Measurements from ENCODE around the gene GLP2R.

Gene GLP2R

DNA sequence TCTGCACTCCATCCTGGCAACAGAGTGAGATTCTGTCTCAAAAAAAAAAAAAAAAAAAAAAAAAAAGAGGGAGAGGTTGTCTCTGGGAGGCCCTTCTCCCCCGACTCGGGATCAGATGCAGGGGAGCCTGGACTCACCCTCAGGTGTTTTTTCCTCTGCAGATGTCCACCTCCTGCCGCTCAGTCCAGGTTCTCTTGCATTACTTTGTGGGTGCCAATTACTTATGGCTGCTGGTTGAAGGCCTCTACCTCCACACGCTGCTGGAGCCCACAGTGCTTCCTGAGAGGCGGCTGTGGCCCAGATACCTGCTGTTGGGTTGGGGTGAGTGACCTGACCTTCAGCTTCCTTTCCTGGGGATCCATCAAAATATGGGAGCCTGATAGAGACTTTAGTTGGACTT is 34.1 kb downstream of the GLP2R start:
- no peak for DNase-seq

DNA sequence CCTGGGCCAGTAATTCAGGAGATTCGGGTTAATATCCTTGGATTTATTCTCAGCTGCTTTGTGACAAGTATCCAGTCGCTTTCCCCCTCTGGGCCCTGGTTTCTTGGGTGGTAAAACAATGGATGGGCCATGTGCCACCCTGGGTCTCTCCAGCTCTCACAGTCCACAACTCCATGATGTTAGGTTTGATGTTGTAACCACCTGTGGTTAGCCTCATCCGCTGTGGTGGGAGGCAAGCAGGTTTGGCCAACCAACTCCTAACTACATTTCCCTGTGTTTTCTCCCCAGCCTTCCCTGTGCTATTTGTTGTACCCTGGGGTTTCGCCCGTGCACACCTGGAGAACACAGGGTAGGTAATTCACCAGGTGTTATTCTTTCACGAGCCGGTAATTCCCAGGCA is 35.1 kb downstream of the GLP2R start:
- no peak for DNase-seq

DNA sequence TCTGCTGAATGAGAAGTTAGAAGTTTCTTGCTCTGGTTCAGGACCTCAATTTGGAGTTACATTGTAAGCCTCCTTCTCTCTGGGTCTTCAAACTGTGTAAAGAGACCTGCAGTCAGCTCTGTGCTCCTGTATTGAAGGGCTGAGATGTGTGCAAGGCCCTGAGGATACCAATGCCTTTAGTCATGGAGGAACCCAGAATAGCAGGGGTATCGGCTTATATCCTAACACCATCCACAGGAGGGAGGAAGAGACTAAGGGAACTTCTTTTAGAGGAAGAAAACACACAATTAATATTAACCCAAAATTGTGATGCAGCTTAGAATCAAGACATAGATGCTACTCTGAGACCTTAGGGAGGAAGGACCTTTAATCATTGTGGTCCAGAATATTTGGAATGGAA is 36.5 kb downstream of the GLP2R start:
- DNase-seq, result no peak

DNA sequence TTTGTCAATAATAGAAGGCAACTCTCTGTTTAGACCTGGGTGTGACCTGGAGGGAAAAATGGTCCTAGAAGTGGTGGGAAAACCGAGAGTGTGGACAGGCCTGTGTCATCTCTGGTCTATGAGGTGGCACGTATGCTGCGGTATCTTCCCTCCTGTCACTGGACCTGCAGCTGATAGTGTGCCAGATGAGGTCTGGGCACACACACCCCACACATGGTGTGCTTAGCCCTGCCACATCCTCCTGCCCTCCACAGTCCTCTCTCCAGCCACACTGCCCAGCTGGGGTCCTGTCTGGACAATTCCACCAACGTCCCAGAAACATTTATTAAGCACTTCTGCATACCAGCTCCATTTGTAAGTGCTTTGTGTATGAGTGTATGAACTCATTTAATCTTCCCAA is 37.2 kb downstream of the GLP2R start:
- no peak for DNase-seq

DNA sequence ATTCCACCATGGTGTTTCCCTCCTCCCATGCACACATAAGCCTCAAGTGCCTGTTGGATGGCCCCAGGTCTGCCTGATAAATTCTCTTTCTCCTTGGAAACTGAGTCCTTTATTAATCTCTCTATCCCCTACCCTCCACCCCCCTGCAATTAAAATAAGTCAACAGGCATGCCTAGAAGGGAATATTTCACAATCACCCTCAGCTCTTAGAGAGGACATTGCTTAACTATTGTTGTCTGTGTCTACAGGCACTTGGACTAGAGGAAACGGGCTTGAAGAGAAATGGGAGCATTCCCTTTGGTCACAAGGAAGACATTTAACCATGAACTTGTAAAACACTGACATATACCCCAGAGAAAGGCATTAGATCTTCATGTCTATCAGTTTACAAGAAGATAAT is 39.9 kb downstream of the GLP2R start:
- no peak for DNase-seq

DNA sequence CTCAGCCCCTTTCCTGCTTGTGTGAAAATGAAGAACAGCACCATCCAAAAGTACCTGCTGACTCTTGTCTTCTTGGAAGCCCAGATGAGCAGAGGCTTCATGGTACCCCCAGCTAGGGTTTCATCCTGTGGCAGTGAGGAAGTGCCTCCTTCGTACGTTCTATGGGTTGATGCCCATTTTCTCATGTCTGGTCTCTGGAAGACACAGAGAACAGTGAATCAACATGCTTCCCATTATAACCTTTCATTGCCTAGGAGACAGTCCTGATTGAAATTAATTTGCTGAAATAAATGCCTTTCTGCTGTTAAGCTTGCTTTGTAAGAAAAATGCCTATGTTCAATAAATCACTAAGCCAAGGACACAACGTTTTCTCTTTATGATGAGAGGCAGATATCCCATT is 42.8 kb downstream of the GLP2R start:
- no peak for DNase-seq

DNA sequence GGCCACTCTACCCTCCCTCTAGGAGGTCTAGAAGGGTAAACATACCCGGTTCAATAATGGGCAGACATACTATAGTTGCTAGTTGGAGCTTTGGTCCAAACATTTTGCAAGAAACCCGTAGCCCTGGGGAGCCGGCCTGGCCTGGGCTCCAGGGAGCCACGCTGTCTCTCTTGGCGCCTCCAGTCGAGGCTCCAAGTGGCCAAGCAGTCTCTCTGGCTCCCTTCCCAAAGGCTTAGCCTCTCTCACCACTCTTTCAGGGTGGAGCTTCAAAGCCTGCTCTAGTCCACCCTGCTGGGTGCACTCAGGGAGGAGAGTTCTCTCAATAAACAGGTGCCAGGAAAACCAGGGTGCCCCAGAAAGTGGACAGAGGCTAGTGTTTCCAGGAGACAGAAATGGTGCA is 47.1 kb downstream of the GLP2R start:
- DNase-seq, result no peak

DNA sequence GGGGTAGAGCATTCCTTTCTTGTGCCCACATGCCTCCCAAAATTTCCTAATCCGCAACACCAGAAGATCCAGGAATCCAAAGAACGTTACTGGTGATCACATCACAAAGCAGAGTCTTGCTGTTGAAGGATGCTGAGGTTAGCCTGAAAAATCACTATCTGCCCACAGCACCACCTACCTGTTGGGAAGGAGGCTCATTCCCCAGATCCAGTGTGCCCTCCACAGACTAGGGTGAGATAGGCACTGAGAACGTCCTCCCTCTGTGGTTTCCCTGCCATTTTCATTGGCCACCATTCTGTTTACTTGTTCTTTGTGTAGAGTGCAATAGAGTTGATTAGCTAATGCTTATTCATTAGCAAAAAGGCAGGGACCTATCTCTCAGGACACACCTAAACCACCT is 49.0 kb downstream of the GLP2R start:
- no peak for DNase-seq

DNA sequence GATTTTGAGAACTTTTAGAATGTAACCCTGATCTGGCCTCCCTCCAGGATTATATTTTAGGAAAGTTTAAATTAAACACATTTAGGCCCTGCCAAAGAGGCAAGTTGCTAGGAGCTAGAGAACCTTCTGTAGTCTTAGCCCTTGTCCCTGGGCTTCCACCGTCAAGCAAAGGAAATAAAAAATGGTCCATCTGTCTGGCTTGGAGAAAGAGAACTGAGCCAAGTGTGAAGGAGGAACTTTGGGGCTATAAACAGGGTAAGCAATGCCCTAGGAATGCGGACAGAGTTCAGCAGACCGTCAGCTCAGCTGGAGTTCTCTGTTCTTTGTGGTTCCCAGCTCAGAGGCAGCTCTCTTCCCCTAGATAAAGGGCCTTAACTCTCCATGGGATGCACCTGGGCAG is 49.7 kb downstream of the GLP2R start:
- DNase-seq, result no peak

DNA sequence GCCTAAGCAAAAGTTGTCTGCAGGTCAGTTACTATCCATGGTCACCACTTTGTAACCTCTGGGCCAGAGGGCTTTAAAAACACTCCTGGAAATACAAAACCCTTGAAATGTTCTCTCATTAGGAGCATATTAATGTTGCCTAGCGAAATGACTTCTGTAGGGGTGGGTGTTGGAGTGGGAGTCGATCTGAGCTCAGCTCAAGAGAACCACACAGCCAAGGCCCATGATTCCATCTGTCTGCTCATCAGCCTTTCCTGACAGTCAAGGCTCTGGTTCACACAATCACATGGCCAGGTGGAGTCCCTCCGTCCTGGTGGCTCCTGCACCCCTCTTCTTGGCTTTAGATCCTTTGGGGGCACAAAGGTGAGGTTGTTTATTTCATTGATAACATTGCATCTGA is 52.6 kb downstream of the GLP2R start:
- no peak for DNase-seq

DNA sequence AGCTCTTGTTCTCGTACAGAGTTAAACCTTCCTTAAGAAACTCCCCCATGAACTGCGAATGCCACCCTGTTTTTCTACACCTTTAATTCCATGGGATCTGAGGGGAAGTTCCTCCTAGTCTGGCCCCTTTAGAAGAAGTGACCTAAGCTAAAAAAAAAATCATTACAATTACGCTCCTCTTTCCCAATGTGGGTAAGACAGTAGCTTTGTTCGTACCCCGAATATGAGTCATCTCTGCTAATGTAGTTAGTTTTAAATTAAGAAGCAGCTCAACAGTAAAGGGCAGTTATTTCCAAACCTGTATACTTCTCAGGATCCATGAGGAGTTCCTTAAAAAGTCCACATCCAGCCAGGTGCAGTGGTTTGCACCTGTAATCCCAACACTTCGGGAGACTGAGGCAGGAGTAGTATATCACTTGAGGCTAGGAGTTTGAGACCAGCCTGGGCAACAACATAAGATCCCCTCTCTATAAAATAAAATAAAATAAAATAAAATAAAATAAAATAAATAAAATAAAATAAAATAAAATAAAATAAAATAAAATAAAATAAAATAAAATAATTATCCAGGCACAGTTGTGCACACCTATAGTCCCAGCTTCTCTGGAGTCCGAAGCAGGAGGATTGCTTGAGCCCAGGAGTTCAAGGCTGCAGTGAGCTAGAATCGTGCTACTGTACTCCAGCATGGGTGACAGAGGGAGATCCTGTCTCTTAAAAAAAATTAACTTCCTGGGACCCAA is 53.2 kb downstream of the GLP2R start:
- DNase-seq, result no peak

DNA sequence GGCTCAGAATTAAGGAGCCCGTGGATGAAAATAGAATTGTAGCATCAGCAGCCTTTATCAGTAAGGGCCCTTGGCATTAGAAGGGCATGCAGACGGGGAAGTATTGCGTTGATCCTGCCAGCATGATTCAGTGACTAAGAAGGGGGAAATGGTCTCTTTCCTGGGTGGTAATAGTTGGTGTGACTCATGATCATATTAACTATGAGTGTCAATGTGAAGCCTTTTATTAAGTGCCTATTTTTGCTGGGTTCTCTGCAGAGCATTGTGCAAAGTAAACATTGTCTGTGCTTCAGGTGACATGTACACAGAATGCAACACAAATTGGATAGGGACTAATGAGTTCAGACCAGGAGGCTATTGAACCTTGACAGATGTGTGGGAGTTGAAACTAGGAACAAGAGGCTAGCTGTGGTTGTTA is 54.9 kb downstream of the GLP2R start:
- no peak for DNase-seq

DNA sequence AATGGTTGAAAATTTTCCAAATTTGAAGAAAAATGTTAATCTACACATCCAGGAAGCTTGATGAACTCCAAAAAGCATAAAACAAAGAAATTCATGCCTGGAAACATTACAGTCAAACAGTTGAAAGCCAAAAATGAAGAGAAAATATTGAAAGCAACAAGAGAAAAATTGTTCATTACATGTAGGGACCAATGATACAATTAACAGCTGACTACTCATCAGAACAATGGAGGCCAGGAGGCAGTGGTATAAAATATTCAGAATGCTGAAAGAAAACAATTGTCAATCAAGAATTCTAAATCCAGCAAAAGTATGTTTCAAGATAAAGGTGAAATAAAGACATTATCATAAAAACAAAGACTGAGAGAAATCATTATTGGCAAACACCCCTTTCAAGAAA is 57.7 kb downstream of the GLP2R start:
- no peak for DNase-seq

DNA sequence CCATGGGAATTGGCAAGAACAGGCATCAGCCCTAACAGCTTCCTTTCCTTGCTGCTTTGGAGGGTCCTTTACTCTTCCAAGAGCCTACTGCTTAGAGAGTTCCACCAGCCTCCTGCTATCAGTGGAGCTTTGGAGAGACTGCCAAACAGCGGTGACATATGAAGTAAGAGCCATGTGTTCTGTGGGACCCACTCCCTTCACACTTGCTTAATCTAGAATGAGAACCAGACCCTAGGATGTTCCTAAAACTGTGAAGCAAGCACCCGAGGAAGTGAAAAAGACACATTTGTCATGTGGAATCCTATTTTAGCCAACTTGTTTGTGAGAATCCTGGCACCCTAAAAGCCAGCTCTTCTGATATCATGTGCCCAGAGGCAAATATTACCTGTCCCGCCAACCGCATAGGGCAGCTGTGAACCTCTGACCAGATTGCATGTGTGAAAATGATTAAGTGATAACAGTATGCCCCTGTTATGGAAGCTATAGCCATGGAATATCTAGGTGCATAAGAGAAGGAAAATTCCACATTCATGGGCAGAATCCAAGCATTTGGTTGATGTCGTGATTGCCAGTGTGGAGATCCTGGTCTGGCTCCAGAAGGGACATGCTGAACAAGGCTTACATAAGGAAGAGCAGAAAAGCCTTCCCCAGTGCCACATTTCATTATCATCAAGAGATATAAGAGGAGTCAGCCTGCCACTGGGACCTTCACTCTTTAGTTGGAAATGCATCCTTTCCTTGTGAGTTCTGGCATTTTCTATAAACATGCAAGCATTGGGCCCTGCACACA is 60.6 kb downstream of the GLP2R start:
- DNase-seq, result no peak

DNA sequence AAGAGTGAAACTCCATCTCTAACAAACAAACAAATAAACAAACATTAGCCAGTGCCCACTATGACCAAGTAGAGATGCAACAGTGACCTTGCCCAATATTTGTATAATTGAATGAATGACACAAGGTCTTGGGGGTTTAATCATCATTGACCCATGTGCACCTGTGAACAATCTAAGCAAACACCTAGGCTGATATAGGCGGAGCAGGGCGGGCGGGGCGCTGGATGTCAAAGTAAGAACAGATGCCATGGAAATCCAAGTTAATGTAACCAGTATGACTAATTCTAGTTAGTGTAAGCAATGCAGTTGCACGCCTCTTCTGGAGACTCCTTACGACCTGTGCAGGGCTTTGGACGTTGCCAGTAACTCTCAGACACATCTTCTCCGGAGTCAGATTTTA is 61.8 kb downstream of the GLP2R start:
- no peak for DNase-seq

DNA sequence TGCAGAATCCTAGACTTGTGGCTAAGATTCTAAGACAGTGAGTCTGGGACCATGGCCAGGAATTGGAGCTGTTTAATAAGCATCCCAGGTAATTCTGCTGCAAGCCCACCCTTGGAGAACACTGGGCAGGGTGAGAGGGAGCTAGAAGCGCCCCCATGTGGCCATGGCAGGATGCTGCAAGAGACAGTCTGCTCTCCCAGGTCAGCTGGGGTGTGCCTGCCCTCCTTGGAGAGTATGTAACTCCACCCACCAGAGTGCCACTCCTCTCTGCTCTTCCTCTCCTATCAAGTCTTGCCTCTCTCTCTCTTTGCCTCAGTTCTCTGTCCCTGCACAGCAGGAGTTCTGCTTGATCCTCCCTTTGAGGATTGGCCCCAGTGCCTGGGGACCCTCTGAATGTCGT is 64.4 kb downstream of the GLP2R start:
- DNase-seq, result peak in 1 of 5 experiments; percentile 35

DNA sequence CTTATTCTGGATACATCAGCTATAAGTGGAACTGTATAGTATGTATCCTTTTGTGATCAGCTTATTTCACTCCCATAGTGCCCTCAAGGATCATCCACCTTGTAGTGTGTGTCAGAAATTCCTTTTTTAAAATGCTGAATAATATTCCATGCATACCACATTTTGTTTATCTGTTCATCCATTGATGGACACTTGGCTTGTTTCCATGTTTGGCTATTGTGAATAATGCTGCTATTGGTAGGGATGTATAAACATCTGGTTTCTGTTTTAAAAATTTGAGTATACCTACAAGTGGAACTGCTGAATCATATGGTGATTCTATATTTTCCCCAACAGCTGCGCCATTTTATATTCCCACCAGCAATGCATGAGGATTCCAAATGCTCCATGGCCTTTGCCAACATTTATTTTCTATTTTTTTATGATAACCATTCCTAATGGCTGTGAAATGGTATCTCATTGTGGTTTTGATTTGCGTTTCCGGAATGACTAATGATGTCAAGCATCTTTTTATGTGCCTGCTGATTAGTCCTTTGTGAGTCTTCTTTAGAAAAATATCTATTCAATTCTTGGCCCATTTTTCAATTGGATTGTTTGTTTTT is 67.8 kb downstream of the GLP2R start:
- no peak for DNase-seq

DNA sequence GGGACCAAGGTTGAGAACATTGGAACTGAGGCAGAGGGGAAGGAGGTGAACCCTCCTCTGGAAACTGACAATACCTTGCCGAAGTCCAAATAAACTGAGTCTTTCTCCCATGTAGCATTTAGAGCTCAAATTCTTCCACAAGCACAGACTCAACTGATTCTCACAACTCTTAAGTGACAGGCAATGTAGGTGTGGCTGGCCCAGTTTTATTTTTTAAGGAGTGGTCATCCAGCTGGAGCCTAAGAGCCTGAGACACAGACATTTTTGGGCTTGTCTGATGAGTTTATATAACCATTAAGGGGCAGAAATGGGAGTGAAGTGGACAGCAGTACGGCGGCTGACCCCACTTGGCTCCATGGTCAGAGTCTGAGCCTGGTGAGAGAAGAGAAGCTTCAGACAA is 68.5 kb downstream of the GLP2R start:
- DNase-seq, result no peak

DNA sequence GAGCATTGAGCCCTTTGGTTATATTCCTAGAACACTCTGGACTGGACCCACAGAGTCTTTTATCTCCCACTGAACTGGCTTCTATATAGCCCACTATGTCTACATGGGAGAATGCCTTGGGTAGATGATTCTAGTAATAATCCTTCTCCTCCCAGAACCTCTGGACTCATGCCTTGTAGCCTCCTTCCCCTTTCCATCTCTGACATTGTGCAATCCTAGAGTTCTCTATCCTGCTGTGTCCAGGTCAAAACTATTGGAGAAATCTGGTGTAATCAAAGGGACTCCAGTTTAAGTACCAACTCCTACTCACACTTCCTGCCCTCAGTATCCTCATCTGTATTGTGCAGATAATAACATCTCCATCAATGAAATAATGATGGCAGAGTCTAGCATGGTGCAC is 70.2 kb downstream of the GLP2R start:
- DNase-seq, result no peak

DNA sequence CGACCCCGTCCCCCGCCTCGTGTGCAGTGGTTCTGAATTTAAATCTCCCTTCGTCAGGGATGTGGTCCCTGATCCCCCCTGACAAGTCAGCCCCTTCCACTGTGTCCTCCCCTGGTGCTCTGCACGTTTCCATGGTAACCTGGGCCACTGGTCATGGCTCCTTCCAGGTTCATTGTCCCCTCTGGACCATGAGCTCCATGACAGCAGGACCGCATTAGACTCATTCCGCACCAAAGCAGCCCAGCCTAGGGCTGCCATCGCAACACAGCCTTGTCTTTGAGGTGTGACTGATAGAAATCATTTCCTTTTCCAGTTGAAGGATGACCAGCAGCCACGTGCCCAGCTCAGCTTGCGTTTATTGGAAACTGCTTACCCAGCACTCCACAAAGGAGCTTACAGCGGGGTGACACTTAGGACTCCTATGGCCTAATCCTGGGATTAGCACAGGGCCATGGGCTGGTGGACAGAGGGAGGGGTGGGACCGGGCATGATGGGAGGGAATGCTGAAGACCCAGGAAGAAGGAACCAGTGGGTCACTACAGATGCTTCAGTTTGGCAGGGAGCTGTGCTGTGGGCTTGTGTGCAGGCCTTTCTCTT is 71.7 kb downstream of the GLP2R start:
- DNase-seq, result no peak

DNA sequence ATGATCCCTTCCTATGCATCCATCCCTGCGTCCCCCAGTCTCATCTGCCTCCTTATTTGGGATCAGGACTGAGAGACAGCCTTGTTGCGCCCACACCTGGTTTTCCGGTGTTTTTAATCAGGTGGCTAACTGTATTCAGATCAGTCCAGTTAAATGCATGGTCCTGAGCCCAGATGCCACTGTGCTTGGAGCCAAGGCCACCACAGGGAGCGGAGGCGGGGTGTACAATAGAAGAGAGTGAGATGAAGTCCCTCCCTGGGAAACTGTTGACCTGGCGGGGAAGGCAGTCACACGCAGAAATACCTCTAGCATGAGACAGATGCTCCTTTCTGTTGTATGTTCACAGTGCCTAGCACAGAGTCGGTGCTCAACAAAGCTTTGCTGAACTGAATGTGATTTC is 73.1 kb downstream of the GLP2R start:
- no peak for DNase-seq

DNA sequence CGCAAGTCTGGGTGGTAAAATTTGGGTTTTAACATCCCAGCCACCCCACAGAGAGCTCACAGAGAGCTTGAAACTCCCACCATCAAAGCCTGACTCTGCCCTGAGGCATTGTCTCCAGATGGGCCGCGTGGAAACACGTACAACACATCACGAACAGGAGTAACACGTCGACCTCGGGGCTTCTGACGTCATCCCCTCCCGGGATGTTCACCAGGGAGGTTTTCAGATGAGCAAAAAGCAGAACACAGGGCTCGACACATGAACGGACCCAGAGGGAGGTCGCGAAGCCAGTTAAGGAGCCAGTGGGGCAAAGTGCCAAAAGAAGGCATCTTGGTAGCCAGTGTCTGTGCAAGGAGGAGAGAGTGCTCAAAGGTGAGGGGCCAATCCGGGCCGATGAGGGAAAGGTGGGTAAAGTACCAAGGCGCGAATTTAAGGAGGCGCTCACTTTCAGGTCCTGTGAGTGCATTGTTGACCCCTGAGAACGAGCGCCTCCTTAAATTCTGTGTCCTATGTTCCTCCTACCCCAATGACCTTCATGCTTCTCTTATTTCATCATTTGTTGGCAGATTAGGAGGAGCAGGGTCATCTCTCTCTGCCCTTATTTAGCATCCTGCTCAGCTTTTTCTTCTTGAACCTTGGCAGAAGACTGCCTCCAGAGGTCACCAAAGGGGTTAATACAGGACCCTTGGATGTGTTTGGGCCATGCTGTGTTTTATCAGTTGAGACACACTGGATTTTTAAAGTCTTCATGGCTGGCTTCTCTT is 73.7 kb downstream of the GLP2R start:
- DNase-seq, result no peak

DNA sequence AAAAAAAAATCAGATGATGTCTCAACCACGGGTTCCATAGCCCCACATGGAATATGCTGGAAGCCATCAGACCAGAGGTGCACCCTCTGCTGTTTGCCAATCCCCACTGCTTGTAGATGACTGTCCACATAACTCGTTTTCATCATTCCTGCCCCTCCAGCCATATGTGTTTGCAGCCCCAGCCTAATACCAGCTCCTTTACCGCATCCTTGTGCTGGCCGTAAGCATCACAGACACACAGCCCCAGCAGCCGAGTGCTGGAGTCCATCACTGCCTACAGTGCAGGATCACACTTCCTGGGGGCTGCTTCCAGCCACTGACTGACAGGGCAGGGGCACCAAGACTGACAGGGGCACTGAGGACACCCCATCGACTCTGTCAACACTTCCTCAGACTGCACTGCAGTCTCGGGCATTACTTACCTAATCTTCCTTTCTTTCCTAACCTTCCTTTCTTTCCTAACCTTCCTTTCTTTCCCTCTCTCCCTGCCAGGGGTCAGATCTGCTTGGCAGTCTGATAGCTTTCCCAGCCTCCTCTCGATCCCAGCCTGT is 74.4 kb downstream of the GLP2R start:
- DNase-seq, result no peak
